Amniotic epithelial cell (primary cell): ENCODE measurements around the gene PHYH.
"Not testable (repeated sequence)": the region's sequence is repeated elsewhere in the genome, so short reads cannot be mapped to it uniquely, and the experiment has no call there.

ENCODE experiments used
- DNase-seq: peaks from one replicate; pipeline ENCODE4 v3.0.0-alpha.2; 2010; ENCODE audit warnings: low read depth

Gene PHYH

DNA sequence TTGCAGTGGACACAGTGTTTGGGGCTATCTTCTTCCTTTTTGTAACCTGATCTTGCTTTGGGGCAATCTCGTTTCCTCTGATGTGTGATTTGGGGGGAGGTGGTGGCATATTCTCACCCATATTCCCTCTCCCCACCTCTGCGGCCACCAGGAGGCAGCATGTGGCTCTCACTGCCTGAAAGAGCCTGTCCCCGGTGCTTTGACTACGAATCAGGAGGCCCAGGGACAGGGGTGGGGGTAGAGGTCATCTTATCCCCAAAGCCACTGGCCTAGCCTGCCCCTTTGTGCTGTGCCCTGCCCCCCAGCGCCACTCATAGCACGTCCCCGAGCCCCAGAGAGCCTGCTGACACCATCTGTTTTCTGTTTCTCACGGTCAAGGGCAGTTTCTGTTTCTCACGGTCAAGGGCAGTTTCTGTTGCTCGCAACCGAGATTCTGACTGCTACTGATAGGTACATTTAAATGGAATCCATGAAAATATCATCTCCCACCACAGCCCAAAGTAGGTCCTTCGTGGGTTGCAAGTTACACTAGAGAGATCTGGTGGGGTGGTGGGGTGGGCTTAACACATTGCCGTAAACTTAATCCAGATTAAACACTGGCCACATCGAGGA, 28.2 kb downstream of the PHYH start:
- DNase-seq: no peak

DNA sequence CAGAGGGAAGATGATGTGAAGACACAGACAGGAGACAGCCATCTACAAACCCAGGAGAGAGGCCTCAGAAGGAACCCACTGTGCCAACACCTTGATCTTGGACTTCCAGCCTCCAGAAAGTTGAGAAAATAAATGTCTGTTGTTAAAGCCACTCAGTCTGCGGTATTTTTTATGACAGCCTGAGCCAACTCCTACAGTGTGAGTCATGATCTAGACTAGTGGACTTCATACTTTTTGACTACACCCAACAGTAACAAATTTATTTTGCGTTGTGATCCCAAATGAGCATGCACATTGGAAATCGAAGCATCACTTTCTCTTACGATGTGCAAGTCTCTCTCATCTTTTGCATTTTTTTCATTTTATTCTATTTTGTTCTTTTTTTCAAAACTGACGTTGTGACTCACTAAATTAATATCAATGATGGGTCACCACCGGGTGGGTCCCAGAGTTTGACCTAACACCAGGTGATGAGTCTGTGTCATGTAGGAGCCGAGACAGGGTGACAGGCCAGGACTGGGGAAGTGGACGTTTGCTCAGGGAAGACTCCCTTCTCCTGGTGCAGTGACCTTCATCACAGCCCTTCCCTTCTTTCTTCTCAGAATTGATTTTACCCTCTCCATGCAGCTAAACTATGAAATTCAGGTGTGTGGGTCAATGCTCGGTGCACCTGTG, 28.9 kb downstream of the PHYH start:
- peak; percentile 35 for DNase-seq

DNA sequence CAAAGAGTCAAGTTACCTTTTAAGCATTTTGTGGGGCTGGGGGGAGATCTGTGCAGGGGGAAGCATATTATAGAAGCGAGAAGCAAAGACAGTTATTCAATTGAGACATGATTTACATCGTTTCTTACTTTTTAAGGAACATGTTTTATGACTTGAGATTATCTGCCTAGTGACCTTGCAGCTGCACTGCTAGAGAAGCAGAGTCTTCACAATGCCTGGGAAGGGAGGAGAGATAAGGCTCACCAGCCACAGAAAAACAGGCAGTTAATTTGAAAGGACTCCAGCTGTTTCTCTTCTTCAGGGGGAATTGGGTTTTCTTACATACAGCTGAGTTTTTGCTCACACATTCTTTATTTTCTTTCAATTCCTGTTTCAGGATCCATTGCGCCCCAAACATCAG, 31.0 kb downstream of the PHYH start:
- DNase-seq: peak; percentile 38

DNA sequence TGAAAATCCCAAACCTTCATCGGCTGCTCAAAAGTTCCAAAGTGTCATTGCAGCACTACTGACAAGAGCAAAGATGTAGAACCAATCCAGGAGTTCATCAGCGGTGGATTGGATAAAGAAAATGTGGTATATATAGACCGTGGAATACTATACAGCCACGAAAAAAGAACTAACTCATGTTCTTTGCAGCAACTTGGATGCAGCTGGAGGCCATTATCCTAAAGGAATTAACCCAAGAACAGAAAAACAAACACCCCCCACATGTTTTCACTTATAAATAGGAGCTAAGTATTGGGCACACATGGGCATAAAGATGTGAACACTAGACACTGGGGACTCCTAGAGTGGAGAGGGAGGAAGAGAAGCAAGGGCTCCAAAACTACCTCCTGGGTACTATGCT, 31.6 kb downstream of the PHYH start:
- no peak for DNase-seq

DNA sequence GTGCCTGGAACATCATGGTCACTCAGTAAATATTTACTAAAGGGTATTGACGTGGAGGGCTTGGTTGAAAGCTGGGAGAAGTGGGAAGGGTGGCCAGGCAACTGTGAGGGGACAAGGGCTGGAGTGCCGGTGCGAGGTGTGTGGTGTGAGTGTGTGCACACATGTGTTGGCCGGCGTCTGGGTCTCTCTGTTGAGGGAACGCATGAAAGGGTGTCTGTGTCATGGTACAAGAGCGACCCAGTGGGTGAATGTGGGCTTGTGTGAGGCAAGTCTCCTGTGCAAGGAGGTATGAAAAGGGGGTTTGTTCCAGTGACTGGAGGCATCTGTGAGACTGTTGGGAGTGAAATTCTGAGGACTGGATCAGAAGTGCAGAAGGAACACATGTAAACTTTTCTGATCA, 36.3 kb downstream of the PHYH start:
- no peak for DNase-seq

DNA sequence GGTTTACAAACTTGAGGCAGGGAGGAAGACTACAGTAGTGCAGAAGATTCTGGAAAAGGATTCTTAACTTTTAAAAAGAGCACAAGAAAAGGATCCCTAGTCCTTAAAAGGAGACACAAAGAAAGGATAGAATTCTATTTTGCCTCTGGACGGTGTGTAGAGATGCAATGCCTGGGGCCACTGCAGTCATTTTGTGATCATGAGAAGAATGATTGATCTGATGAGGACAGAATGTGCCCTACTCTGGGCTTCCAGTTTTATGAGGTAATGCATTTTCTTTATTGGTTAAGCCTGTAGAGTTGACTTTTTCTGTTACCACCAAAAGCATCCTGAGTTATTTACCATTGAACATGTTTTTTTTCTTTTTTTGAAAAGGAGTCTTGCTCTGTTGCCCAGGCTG, 37.4 kb downstream of the PHYH start:
- DNase-seq: no peak

DNA sequence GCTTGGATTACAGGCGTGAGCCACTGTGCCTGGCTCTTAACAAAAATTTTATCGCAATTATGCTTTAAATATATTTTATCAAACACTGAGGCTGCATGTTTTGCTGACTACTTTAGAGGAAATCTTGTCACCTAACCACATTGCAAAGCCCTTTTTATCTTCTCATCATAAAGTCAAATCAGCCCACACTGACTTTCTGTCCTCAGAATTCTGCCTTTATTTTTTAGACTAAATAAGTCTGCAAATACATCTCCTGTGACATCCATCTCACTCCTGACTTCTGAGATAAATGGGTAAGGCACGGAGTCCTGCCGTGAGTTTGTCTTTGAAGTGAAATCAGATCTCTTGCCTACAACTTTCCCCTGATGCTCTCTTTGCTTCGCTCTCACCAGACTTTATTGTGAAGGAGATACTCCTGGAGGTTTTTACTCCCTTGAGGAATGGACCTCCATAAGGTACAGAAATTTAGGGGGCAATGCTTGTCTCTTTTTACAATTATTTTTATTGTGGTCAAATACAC, 42.2 kb downstream of the PHYH start:
- no peak for DNase-seq

DNA sequence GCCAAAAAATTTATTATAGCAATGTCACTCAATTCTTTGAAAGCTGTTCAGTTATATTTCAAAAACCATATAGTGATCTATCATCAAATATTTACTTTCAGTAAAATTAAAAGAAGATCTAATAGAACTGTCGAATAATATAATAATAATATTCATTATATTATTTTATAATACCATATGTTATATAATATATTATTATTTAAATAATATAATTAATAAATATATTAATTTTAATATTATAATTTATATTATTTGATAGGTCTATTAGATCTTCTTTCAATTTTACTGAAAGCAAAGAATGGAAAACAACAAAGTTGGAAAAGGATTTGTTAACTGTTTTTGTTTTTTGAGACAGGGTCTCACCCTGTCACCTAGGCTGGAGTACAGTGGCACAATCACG, 43.2 kb downstream of the PHYH start:
- DNase-seq: no peak

DNA sequence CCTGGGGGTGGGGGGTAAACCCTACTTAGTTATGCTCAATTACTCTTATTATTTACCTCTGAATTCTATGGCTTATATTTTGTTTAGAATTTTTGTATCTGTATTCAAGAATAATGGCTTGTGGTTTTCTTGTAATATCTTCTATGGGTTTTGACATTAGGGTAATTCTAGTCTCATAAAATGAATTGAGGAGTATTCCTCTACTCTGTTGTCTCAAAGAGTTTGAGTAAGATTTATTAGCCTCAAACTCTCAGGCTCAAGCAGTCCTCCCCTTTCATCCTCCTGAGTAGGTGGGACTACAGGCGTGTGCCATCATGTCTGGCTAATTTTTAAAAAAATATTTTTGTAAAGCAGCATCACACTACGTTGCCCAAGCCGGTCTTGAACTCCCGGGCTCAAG, 46.1 kb downstream of the PHYH start:
- no peak for DNase-seq

DNA sequence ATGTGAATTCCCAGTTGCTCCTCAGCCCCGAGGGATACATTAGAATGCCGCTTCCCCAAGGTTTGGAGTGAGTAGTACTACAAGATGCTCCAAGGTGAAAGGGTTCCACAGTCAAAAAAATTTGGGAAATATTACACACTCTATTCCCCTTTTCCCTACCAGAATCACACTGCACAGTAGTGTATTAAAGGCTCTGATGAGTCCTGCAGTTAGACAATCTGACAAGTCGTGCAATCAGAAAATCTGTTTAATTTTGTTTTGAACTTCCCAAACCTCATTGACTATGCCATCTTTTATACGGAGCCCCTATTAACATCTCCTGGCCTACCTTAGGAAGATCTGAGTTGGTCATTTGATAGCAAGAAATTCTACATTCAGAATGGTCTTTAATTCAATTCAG, 52.1 kb downstream of the PHYH start:
- DNase-seq: no peak

DNA sequence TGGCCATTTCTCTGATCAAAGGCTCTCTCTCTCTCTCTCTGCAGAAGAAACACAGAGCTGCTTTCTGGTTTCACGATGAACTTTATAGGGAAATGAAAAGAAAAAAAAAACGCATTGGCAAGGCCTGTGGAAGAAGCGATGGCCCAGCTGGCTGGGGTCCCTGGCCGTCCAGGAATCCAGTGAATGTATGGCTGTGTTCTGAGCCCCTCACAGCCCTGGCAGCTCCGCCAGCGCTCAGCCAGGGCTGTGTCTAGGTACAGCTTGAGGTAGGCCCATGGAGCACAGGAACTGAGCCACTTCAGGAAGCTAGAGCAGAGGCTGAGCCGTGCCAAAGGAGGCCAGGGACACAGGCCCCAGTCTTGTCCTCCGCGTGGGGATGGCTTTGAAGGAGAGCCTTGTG, 52.6 kb downstream of the PHYH start:
- DNase-seq: no peak

DNA sequence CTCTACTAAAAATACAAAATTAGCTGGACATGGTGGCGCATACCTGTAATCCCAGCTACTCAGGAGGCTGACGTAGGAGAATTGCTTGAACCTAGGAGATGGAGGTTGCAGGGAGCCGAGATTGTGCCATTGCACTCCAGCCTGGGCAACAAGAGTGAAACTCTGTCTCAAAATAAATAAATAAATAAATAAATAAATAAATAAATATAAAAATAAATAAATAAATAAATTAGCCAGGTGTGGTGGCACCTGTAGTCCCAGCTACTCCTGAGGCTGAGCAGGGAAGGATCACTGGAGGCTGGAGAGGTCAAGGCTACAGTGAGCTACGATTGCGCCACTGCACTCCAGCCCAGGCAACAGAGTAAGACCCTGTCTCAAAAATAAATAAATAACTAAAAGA, 57.6 kb downstream of the PHYH start:
- DNase-seq: not testable (repeated sequence)

DNA sequence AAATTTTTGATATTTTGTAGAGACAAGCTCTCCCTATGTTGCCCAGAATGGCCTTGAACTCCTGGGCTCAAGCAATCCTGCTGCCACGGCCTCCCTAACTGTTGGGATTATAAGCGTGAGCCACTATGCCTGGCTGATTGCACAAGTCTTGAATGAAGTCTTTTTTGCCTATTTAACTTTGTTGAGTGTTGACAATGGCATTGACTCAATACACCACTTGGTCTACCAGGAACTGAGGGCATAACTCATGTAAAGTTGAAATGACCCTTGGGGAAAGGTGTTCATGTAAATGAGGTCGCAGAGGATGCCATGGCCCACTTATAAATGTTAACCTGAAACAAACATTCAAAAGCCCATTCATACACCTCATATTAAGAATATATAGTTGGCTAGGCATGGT, 58.3 kb downstream of the PHYH start:
- DNase-seq: no peak

DNA sequence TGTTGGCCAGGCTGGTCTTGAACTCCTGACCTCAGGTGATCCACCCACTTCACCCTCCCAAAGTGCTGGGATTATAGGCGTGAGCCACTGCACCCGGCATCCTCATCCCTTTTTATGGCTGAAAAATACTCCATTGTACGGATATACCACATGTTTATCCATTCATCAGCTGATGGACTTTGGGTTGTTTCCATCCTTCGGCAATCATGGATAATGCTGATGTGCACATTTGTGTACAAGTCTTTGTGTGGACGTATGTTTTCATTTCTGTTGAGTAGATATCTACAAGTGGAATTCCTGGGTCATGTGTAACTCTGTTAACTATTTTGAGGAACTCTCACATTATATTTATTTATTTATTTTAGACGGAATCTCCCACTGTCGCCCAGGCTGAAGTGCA, 59.9 kb downstream of the PHYH start:
- DNase-seq: no peak

DNA sequence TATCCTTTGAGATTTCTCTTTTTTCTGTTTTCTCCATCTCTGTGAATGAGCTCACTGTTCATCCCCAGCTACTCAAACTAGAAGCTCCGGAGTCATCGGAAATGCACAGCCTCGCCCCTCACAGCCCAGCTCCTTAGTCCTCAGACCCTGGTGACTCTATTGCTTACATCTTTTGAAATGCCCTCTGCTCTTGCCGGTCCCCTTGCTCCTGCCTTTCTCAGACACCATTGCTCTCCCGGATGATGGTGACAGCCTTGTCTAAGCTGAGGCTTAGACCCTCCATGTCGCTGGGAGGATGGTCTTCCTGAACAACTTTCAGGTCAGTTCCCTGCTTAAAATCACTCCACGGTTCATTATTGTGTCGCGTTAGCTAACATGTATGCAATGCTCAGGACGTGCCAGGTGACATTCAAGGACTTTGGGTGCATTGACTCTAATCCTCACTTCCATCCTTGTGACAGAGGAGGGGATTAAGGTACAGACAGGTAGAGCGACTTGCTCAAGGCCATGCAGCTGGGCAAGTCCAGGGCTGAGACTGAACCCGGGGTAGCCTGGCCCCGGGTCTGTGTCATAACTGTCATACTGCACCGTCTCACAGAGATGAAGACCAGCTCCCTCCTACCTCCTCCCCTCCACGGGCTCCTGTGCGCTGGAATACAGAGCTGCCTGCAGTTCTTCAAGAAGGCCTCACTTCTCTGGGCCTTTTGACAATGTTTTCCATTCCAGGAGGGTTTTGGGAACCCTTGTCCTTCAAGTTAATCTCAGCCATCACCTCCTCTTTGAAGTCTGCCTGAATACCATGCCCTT, 61.4 kb downstream of the PHYH start:
- DNase-seq: no peak

DNA sequence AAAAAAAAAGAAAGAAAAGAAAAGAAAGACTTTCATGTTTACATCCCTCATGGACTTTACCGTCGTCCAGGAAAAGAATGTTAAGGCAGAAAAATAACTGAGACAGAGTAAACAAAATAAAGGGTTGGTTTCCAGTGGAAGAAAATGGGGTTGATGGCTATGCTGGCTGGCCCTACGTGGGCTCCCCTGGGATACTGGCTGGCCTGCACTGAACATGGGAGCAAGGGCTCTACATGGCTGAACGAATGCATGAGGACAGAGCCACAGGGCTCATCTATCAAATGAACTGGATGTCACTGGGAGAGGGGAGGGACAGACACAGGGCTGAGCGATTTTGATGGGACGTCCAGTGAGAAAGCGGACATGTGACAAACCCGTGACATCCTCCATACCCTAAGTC, 63.2 kb downstream of the PHYH start:
- DNase-seq: no peak

DNA sequence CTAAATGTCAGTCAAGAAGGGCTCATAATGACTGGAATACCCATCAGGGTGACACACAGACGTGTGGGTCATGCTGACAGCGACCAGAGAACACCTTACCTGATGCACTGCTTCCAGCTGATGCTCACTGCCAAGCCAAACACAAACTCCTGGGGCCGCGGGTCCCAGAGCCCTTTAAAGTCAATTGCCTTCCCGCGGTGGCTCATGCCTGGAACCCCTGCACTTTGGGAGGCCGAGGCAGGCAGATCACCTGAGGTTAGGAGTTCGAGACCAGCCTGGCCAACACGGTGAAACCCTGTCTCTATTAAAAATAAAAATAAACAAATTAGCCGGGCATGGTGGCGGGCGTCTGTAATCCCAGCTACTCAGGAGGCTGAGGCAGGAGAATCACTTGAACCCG, 65.1 kb downstream of the PHYH start:
- DNase-seq: not testable (repeated sequence)

DNA sequence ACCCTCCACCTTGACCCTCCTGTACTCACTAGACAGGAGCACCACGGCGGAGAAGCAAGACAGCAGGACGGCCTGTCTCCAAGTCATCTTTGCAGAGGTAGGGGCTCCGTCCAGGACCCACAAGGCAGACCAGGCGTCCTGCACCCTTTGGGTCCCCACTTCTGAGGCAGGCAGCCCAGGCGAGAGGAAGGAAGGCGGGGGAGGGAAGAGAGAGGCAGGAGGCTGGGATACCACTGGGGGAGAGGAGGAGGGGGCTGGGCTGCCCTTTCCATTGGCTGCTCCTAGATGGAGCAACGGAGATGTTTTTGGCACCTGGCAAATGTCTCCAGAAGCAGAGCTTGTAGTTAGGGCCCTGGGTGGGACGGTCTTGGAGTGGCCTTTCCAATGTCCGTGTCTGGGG, 65.7 kb downstream of the PHYH start, which contains the start of gene UCMA:
Gene UCMA, minus strand, starts transcription at position 203 of the 400 bp plus-strand sequence. Its CDS starts 116 bp downstream, at position 87.
- DNase-seq: no peak

DNA sequence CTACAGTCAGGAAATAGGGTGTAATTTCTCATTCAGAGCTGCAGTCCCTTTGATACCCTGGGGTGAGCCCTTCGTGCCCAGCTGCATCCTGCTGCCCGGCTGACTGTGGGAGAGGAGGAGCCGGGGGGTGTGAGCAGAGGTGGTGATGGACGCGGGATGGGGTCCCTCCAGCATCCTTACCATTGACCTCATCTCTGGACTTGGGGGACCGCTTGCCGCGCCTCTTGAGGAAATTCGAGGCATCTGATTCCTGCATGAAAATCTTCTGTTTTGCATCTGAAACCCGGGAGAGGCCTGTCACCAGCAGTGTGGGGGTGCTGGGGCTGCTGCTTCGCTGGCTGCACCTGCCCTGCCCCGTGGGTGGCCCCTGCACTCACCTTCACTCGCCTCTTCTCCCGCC, 66.5 kb downstream of the PHYH start:
- DNase-seq: no peak

DNA sequence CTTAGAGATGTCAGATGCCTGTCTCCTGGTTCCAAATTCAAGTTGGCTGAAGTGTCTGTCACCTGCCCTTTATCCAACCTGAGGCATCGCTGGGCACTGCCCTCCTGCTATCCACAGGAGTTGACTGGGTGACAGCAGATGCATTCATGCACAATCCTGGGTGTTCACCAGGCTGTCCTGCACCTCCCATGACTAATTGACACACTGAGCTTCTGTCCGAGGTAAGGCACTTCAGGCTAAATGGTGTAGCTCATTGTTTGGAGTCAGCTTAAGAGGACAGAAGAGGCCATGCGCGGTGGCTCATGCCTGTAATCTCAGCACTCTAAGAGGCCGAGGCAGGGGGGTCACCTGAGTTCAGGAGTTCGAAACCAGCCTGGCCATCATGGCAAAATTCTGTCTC, 68.1 kb downstream of the PHYH start:
- DNase-seq: no peak

DNA sequence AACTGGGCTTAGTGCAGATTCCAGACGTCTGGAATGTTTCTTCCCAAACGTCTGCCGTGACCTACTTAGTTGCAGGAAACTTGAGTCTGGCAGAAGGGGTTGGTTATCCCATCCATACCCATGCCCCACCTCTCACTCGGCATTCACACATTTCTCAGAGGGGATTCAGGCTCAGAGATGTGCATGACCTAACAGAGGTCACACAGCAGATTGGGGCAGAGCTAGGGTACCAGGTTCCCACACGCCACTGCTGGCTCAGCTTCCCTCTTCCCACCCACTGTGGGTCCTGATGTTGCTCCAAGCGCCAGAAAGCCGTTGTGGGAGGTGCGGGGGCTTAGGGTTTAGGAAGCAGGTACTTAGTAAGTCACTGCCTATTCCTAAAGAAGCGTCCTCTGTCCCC, 68.7 kb downstream of the PHYH start:
- no peak for DNase-seq
